ENCODE measurements around the gene SLCO1B1. TPM values are rescaled to one million over a fixed set of nuclear protein-coding genes. Genes with fewer than 3 reads are reported as not detected.
"Not testable (repeated sequence)": the region's sequence is repeated elsewhere in the genome, so short reads cannot be mapped to it uniquely, and the experiment has no call there.

SLCO1B1 gene
- total RNA-seq, 1 donor from 2014 or later: not detected

DNA sequence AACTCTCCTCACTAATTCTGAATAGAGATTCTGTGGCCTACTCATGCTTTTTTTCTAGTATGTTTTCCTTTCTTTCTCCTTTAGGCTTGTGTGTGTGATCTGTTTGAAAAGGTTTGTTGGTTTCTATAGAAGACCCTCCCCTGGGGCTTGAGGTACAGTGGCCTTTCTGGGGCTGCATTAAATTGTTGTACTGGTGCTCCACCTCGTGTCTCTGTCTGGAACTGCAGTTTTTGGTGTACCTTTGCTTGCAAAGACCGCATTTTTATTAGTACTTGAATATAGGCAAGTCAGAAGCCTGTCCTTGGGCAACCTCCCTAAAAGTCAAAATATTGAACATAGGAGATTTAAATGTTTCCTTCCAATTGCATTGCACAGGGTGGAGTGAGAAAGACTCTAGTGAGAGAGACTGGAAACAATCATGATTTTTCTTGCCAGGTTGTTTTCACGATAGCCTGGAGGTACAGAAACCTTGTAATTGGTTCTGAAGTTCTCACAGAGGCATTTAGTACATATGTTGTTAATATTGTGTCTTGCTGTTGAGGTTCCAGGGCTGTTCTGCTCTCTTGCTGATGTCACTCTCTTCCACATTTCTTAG is 39.0 kb downstream of the SLCO1B1 start:
- TF ChIP-seq, protein P1, sequence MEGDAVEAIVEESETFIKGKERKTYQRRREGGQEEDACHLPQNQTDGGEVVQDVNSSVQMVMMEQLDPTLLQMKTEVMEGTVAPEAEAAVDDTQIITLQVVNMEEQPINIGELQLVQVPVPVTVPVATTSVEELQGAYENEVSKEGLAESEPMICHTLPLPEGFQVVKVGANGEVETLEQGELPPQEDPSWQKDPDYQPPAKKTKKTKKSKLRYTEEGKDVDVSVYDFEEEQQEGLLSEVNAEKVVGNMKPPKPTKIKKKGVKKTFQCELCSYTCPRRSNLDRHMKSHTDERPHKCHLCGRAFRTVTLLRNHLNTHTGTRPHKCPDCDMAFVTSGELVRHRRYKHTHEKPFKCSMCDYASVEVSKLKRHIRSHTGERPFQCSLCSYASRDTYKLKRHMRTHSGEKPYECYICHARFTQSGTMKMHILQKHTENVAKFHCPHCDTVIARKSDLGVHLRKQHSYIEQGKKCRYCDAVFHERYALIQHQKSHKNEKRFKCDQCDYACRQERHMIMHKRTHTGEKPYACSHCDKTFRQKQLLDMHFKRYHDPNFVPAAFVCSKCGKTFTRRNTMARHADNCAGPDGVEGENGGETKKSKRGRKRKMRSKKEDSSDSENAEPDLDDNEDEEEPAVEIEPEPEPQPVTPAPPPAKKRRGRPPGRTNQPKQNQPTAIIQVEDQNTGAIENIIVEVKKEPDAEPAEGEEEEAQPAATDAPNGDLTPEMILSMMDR (conservative IDR thresholded peaks at IDR 0.05; ENCODE audit: low read depth, low read length): peak; percentile 86
- DNase-seq (ENCODE audit: low read depth): no peak
- no peak overlapping the region for H3K4me3 ChIP-seq (ENCODE audit: low read depth, low read length)

DNA sequence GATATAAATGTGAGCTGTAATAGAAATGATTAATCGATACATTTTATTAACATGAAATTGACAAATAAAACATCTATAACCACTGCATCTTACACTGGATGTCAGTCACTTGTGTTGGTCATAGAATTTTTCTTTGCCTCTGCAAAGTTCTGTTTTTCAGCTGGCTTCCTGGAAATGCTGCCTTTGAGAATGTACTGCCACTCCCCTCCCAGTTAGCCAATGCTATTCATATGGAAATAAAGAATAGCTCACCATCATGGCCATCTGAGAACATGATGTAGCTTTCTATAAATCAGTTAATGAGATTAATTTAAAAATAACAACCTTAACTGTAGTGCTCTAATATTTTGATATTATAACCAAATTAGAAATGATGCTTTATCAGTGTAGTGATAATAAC is 41.1 kb downstream of the SLCO1B1 start:
- TF ChIP-seq, protein P1 (conservative IDR thresholded peaks at IDR 0.05; ENCODE audit: low read depth, low read length): no peak
- DNase-seq (ENCODE audit: low read depth): no peak
- H3K4me3 ChIP-seq (ENCODE audit: low read depth, low read length): no peak overlapping the region

DNA sequence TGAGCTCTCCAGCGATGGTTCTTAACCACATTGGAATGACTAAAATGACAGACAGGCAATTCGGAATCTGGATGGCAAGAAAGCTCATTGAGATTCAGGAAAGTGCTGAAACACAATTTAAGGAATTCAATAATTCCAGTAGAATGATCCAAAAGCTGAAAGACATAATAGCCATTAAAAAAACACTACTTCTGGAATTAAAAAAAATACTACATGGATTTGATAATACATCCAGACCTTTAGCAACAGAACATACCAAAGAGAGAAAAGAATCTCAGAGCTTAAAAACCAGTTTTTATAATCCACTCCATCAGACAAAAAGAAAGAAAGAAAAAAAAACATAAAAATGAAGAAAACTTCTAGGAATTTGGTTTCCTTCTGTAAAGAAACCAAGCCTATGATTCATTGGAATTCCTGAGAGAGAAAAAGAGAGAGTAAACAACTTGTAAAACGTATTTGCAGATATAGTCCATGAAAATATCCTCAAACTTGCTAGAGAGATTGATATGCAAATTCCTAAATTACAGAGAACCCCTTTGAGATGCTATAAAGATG is 52.8 kb downstream of the SLCO1B1 start:
- H3K4me3 ChIP-seq (ENCODE audit: low read depth, low read length): no peak overlapping the region
- DNase-seq (ENCODE audit: low read depth): no peak
- TF ChIP-seq, protein P1 (conservative IDR thresholded peaks at IDR 0.05; ENCODE audit: low read depth, low read length): no peak

DNA sequence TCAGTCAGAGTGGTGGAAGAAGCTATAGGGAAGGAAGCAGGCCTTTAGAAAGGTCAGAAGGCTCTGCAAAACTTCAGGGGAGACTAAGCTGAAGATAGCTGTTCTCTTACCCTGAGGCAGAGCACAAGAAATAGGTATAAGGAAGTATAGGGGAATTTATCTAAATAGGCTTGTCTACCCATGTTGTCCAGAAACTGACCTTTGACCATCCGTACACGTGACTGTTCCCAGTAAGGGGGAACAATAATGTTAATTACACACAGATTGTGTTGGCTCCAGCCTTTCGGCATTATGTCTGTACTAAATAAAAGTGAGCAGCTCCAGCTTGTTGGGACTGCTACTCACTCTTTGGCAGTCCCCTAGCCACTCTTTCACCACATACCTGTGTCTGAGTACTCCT is 59.0 kb downstream of the SLCO1B1 start:
- no peak for DNase-seq (ENCODE audit: low read depth)
- TF ChIP-seq, protein P1 (conservative IDR thresholded peaks at IDR 0.05; ENCODE audit: low read depth, low read length): no peak
- no peak overlapping the region for H3K4me3 ChIP-seq (ENCODE audit: low read depth, low read length)

DNA sequence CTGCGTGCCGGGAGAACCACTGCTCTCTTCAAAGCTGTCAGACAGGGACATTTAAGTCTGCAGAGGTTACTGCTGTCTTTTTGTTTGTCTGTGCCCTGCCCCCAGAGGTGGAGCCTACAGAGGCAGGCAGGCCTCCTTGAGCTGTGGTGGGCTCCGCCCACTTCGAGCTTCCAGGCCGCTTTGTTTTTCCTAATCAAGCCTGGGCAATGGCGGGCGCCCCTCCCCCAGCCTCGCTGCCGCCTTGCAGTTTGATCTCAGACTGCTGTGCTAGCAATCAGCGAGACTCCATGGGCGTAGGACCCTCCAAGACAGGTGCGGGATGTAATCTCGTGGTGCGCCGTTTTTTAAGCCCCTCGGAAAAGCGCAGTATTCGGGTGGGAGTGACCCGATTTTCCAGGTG is 83.4 kb downstream of the SLCO1B1 start:
- not testable (repeated sequence) for DNase-seq (ENCODE audit: low read depth); H3K4me3 ChIP-seq (ENCODE audit: low read depth, low read length)

DNA sequence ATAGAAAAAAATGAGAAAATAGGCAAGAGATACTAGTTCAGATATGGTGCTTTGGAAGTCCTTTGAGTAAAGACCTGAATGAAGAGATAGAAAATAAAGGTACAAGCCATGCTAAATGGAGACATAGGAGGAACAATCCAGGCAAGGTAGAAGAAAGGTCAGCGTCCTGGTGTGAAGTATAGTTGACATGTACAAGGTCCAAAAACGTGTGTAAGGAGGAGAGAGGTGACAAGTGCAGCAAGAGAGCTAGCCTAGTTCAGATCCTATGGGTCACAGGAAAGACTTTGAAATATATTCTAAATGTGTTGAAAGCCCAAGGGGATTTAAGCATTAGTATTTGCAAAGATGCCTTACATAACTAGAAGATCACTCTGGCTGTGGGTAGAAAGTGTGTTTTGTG is 88.2 kb downstream of the SLCO1B1 start:
- no peak for DNase-seq (ENCODE audit: low read depth)
- H3K4me3 ChIP-seq (ENCODE audit: low read depth, low read length): no peak overlapping the region
- TF ChIP-seq, protein P1 (conservative IDR thresholded peaks at IDR 0.05; ENCODE audit: low read depth, low read length): no peak

DNA sequence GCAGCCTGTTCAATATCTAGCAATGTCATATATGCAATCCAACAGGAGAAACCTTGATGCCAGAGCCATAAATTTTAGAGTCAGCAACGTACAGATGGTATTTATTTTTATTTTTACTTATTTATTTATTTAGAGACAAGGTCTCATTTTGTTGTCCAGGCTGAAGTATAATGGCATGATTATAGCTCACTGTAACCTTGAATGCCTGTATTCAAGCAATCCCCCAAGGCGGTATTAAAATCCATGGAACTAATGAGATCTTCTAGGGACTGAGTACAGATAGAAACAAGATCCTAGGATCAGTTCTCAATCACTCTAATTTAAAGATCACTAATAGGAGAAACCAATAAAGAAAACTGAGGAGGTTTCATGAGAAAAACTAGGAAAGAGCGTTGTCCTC is 89.3 kb downstream of the SLCO1B1 start:
- TF ChIP-seq, protein P1 (conservative IDR thresholded peaks at IDR 0.05; ENCODE audit: low read depth, low read length): no peak
- no peak overlapping the region for H3K4me3 ChIP-seq (ENCODE audit: low read depth, low read length)
- DNase-seq (ENCODE audit: low read depth): no peak
